Measurements from ENCODE around the gene MPDU1. TPM values are rescaled to one million over a fixed set of nuclear protein-coding genes. Genes with fewer than 3 reads are reported as not detected.

MPDU1 gene
- total and polyA plus RNA-seq, 10 of the 15 experiments (the other 5 are each of a cell fraction or from before 2014, with no cell fraction given) = 3.6 to 138 (median 78.9) TPM

GRCh38 chr17:7583253-7584109 is at the start of gene MPDU1 (continued):
- TF ChIP-seq MYC (IDR thresholded peaks at IDR 0.05; ENCODE audit: insufficient read depth, insufficient read length, insufficient replicate concordance, low read length, severe bottlenecking) = peak; percentile 43
- TF ChIP-seq CHD1 (IDR thresholded peaks at IDR 0.05; ENCODE audit: low read depth, low read length) = 0 out of 2 replicates have a peak, but pooled peaks have one; percentile 63
- TF ChIP-seq CBFB (IDR thresholded peaks at IDR 0.05; ENCODE audit: low read depth) = peak; percentile 69; the same call in 1 of the 2 replicates
- peak; percentile 97 for TF ChIP-seq ZNF207 (IDR thresholded peaks at IDR 0.05; ENCODE audit: borderline replicate concordance)
- peak; percentile 97 for TF ChIP-seq ZNF687 (IDR thresholded peaks at IDR 0.05)
- no peak for TF ChIP-seq CHD4 (IDR thresholded peaks at IDR 0.05)
- no peak for TF ChIP-seq SMARCA5 (IDR thresholded peaks at IDR 0.05)
- no peak for TF ChIP-seq ZBTB33 (IDR thresholded peaks at IDR 0.05)
- no peak for TF ChIP-seq ZNF274 (IDR thresholded peaks at IDR 0.05; ENCODE audit: insufficient read depth, insufficient read length)
- TF ChIP-seq BHLHE40 (IDR thresholded peaks at IDR 0.05; ENCODE audit: borderline replicate concordance in 1 of 2, low read depth in 2 of 2, low read length in 1 of 2) = peak in 1 of 2 experiments; percentile 78; a peak in 1 of 4 replicates
- no peak for TF ChIP-seq IRF3 (IDR thresholded peaks at IDR 0.05)
- TF ChIP-seq MEF2B (IDR thresholded peaks at IDR 0.05; ENCODE audit: partially characterized antibody, poor library complexity, severe bottlenecking) = peak; percentile 23
- no peak for TF ChIP-seq USF2 (IDR thresholded peaks at IDR 0.05; ENCODE audit: borderline replicate concordance, low read depth, low read length)
- TF ChIP-seq SMAD1 (IDR thresholded peaks at IDR 0.05; ENCODE audit: low read depth, partially characterized antibody) = peak; percentile 45
- TF ChIP-seq PBX3 (IDR thresholded peaks at IDR 0.05; ENCODE audit: insufficient replicate concordance, low read depth, low read length) = no peak
- TF ChIP-seq CREM (IDR thresholded peaks at IDR 0.05; ENCODE audit: low read depth) = peak; percentile 65
- peak; percentile 65 for TF ChIP-seq SIN3A (IDR thresholded peaks at IDR 0.05; ENCODE audit: low read depth, low read length)
- no peak for TF ChIP-seq ZNF24 (IDR thresholded peaks at IDR 0.05)
- TF ChIP-seq ASH2L (IDR thresholded peaks at IDR 0.05; ENCODE audit: borderline replicate concordance, low read depth) = no peak
- no peak for TF ChIP-seq NFXL1 (IDR thresholded peaks at IDR 0.05; ENCODE audit: borderline replicate concordance)

Data from GM12878 (cell line).